IPS-20b (cell line): ENCODE data around the gene SERBP1.
"Not testable (repeated sequence)": the region's sequence is repeated elsewhere in the genome, so short reads cannot be mapped to it uniquely, and the experiment has no call there.

Experiments
- H3K27ac ChIP-seq: one replicate; pipeline ENCODE4 v1.5.1; 2013; ENCODE audit warnings: low read length
- H3K27me3 ChIP-seq: 2 replicates; pipeline ENCODE4 v1.6.1; 2013; ENCODE audit warnings: mild to moderate bottlenecking, low read length, inconsistent platforms; ENCODE audit not compliant: insufficient read depth
- H3K36me3 ChIP-seq: 2 replicates; pipeline ENCODE4 v1.6.1; 2013; ENCODE audit warnings: low read depth, mild to moderate bottlenecking, inconsistent platforms, low read length, moderate library complexity; ENCODE audit not compliant: insufficient read depth
- H3K4me1 ChIP-seq: 2 replicates; pipeline ENCODE4 v1.6.1; 2013; ENCODE audit warnings: mild to moderate bottlenecking, control low read depth, inconsistent platforms, low read length, moderate library complexity; ENCODE audit not compliant: insufficient read depth
- H3K4me3 ChIP-seq: 2 replicates; pipeline ENCODE4 v1.5.1; 2013; ENCODE audit warnings: mild to moderate bottlenecking, low read length, inconsistent platforms
- H3K9ac ChIP-seq: 2 replicates; pipeline ENCODE4 v1.6.1; 2013; ENCODE audit warnings: low read depth, mild to moderate bottlenecking, inconsistent platforms, low read length, moderate library complexity
- H3K9me3 ChIP-seq: 2 replicates; pipeline ENCODE4 v1.6.1; 2013; ENCODE audit warnings: mild to moderate bottlenecking, low read depth, low read length, inconsistent platforms; ENCODE audit not compliant: insufficient read depth

The SERBP1 gene

DNA sequence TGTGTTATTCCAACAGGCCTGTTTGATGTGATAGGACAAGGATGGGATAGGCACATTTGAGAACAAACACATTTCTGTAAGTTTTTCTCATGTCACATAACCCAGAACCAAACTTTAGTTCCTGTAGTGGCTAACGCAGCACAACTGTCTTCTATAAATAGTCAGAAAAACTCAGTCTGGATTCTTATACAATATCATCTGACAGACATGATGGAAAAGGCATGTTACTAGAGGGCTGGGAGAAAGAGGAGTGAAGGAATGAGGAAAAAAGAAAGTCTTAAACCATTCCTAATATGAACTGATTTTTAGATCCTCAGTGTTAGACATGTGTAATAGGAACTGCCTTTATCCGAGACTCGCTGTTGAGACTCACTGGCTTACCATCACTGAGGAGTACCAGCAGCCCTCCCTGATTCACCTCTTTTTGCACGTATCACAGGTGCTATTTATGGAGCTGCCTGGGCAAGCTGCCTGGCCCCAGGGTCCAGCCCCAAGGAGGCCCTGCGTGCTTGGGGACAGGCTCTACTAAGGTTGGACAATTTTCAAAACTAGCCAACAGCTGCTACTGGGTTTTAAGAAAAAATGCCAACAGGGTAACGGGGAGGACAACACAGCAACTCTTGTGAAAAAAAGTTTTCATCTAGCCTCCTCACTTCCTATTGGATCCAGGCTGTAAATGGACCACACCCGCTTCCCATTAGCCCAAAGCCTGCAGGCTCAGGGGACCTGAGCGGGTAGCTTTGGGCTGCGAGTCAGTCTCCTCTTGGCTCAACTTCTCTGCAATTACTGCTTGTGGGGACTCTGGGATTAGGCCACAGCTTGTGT, 30.7 kb upstream of the SERBP1 start:
- Histone ChIP-seq H3K4me1 (peaks cover 30% of the 10 kb centered on the region), H3K36me3 (no peaks in the 10 kb centered on the region), H3K9ac (no peak overlapping the region), H3K27ac (no peak overlapping the region), H3K4me3 (no peak overlapping the region), H3K9me3 (no peaks in the 10 kb centered on the region), H3K27me3 (no peaks in the 10 kb centered on the region)

DNA sequence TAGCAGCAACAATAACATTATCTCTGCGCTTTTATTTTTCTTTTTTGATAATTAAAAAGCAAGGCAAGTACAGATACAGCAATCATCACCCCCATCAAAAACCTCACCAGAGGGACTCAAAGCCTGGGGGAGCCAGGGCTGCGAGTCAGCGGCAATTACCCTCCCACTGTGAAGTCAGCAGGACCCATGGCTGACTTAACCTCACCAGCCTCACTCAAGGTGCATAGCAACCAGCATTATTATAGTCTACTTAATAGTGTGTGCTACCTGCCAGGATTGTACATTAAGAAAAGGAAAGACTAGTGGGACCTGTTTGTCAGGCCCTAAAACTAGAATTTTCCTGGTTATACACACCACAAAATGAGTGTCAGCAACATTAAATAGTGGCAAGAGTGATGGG, 28.9 kb upstream of the SERBP1 start:
- Histone ChIP-seq H3K9ac (no peak overlapping the region), H3K27ac (no peak overlapping the region), H3K4me1 (peaks cover 30% of the 10 kb centered on the region), H3K36me3 (no peaks in the 10 kb centered on the region), H3K9me3 (no peaks in the 10 kb centered on the region), H3K27me3 (no peaks in the 10 kb centered on the region), H3K4me3 (peak overlapping the region; percentile 56; the same call in 1 of the 2 replicates)

- Histone ChIP-seq H3K27me3 (no peaks in the 10 kb centered on the region), H3K36me3 (no peaks in the 10 kb centered on the region), H3K27ac (peak overlapping the region; percentile 49), H3K9ac (peak overlapping the region; percentile 31; the same call in 1 of the 2 replicates), H3K4me3 (peak overlapping the region; percentile 56), H3K4me1 (peaks cover 26% of the 10 kb centered on the region), H3K9me3 (no peaks in the 10 kb centered on the region)
Measured at GRCh38 chr1:67458663-67459062, 28.5 kb upstream of the SERBP1 start.

GRCh38 chr1:67457247-67457646, 27.0 kb upstream of the SERBP1 start:
- no peak overlapping the region for H3K9ac ChIP-seq
- H3K36me3 ChIP-seq, result no peaks in the 10 kb centered on the region
- H3K27ac ChIP-seq, result no peak overlapping the region
- no peaks in the 10 kb centered on the region for H3K27me3 ChIP-seq
- peaks cover 28% of the 10 kb centered on the region for H3K4me1 ChIP-seq
- no peak overlapping the region for H3K4me3 ChIP-seq
- H3K9me3 ChIP-seq, result no peaks in the 10 kb centered on the region

DNA sequence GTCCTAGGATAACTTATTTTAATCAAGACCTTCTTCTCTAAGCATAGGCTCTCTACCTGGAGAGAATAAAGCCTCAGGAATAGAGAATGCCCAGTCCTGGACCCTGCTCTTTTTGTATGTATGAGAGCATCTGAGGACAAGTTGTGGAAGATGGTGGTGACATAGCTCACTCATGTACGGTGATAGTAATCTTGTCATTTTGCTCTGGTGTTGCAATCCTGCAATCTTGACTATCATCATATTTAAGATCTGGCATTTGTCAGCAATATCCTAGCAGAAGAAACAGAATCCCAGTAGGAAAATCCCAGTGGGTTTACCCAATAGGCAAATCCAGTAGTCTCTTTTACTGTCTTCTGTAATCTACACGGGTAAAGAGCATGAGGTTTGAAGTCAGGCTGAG, 21.6 kb upstream of the SERBP1 start:
- H3K9ac ChIP-seq, result no peak overlapping the region
- H3K36me3 ChIP-seq, result no peaks in the 10 kb centered on the region
- no peak overlapping the region for H3K4me3 ChIP-seq
- no peak overlapping the region for H3K27ac ChIP-seq
- no peaks in the 10 kb centered on the region for H3K9me3 ChIP-seq
- H3K4me1 ChIP-seq, result peaks cover 9% of the 10 kb centered on the region; the same call in 1 of the 2 replicates
- H3K27me3 ChIP-seq, result no peaks in the 10 kb centered on the region

- no peaks in the 10 kb centered on the region for H3K36me3 ChIP-seq
- H3K27me3 ChIP-seq, result no peaks in the 10 kb centered on the region
- H3K9ac ChIP-seq, result no peak overlapping the region
- H3K4me3 ChIP-seq, result no peak overlapping the region
- no peak overlapping the region for H3K27ac ChIP-seq
- H3K9me3 ChIP-seq, result no peaks in the 10 kb centered on the region
- peaks cover 9% of the 10 kb centered on the region; the same call in 1 of the 2 replicates for H3K4me1 ChIP-seq
Measured at GRCh38 chr1:67451356-67451755, 21.2 kb upstream of the SERBP1 start.

- H3K9ac ChIP-seq, result no peak overlapping the region
- H3K4me3 ChIP-seq, result no peak overlapping the region
- H3K9me3 ChIP-seq, result no peaks in the 10 kb centered on the region
- H3K36me3 ChIP-seq, result no peaks in the 10 kb centered on the region
- H3K27ac ChIP-seq, result no peak overlapping the region
- no peaks in the 10 kb centered on the region for H3K27me3 ChIP-seq
- H3K4me1 ChIP-seq, result 0 out of 2 replicates have a peak, but pooled peaks cover 4% of the 10 kb centered on the region
Measured at GRCh38 chr1:67446893-67447292, 16.7 kb upstream of the SERBP1 start.

GRCh38 chr1:67446014-67446413, 15.8 kb upstream of the SERBP1 start:
- H3K27ac ChIP-seq, result not testable (repeated sequence)

GRCh38 chr1:67441739-67442281, 11.6 kb upstream of the SERBP1 start:
- no peak overlapping the region for H3K27ac ChIP-seq
- H3K4me3 ChIP-seq, result no peak overlapping the region
- no peaks in the 10 kb centered on the region for H3K36me3 ChIP-seq
- no peak overlapping the region for H3K9ac ChIP-seq
- no peaks in the 10 kb centered on the region for H3K9me3 ChIP-seq
- no peaks in the 10 kb centered on the region for H3K27me3 ChIP-seq
- no peaks in the 10 kb centered on the region for H3K4me1 ChIP-seq

More at GRCh38 chr1:67446014-67446413, 15.8 kb upstream of the SERBP1 start:
- H3K4me1 ChIP-seq, H3K36me3 ChIP-seq, H3K9me3 ChIP-seq, H3K9ac ChIP-seq, H3K4me3 ChIP-seq, H3K27me3 ChIP-seq: not testable (repeated sequence)

DNA sequence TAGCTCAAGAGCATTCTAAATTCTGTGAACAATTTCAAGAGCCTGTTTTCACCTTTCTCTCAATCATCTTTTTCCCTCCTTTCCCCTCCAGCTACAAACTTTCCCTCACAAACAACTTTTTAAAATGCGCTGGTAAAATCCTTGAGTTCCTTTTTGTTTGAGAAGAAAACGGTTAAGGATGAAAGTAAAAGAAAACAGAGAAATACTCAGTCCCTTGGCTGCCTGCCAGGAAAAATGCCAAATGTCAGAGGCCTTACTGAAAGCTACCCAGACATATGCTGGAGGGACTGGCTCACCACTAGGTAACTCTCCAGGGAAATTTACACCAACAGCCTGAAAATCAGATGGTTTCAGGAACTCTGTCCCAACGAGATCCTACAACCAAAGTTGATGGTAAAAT, 11.0 kb upstream of the SERBP1 start:
- H3K27me3 ChIP-seq, result no peaks in the 10 kb centered on the region
- H3K9ac ChIP-seq, result no peak overlapping the region
- H3K9me3 ChIP-seq, result no peaks in the 10 kb centered on the region
- H3K4me1 ChIP-seq, result no peaks in the 10 kb centered on the region
- H3K36me3 ChIP-seq, result no peaks in the 10 kb centered on the region
- no peak overlapping the region for H3K27ac ChIP-seq
- no peak overlapping the region for H3K4me3 ChIP-seq

- Histone ChIP-seq H3K4me3 (no peak overlapping the region), H3K4me1 (no peaks in the 10 kb centered on the region), H3K27me3 (no peaks in the 10 kb centered on the region), H3K36me3 (no peaks in the 10 kb centered on the region), H3K9ac (no peak overlapping the region), H3K27ac (no peak overlapping the region), H3K9me3 (no peaks in the 10 kb centered on the region)
Measured at GRCh38 chr1:67440339-67440738, 10.1 kb upstream of the SERBP1 start.
